H1 (cell line): Measurements from ENCODE around the gene PRPF31. TPM values are rescaled to one million over a fixed set of nuclear protein-coding genes. Genes with fewer than 3 reads are reported as not detected.

Experiments
- CTCF ChIA-PET: fragments of 300-600 bp; sonication (Branson Sonifier 250); formaldehyde crosslinking; loops from one replicate; lab custom pipeline; 2021; ENCODE audit not compliant: partially characterized antibody; lab: Charles Lee
- POLR2A ChIA-PET: fragments of 300-600 bp; sonication (Branson Sonifier 250); formaldehyde crosslinking; loops from one replicate; lab custom pipeline; 2021; ENCODE audit warnings: inconsistent platforms; ENCODE audit not compliant: partially characterized antibody; lab: Charles Lee
- DNase-seq, 2 experiments: peaks; one replicate each; pipeline versions ENCODE4 v3.0.0 to v3.0.0-alpha.2; 2010 to 2022; ENCODE audit warnings: low spot score in 2 of 2, low read depth in 1 of 2, mixed read lengths in 1 of 2
- FAIRE-seq: peaks from 2 replicates; lab custom pipeline; 2011; peaks lifted over from hg19 to GRCh38; lab: Jason Lieb, UNC
- H2AFZ ChIP-seq: 2 replicates; pipeline ENCODE4 v1.8.1; 2012; ENCODE audit warnings: low read length, inconsistent platforms
- H2AK5ac ChIP-seq: 2 replicates; pipeline ENCODE4 v1.6.1; 2013; ENCODE audit warnings: low read depth, low read length
- H2BK120ac ChIP-seq: replicated peaks from 2 replicates; pipeline ENCODE3; 2013; ENCODE audit warnings: low read depth, low read length, inconsistent platforms
- H2BK12ac ChIP-seq: 2 replicates; pipeline ENCODE4 v1.6.1; 2013; ENCODE audit warnings: low read depth, low read length
- H2BK15ac ChIP-seq: 2 replicates; pipeline ENCODE4 v1.6.1; 2013; ENCODE audit warnings: low read length
- H2BK20ac ChIP-seq: 2 replicates; pipeline ENCODE4 v1.6.1; 2013; ENCODE audit warnings: low read length
- H2BK5ac ChIP-seq: 2 replicates; pipeline ENCODE4 v1.6.1; 2013; ENCODE audit warnings: low read depth, low read length
- H3K14ac ChIP-seq: 2 replicates; pipeline ENCODE4 v1.6.1; 2013; ENCODE audit warnings: inconsistent platforms; ENCODE audit not compliant: insufficient read length
- H3K18ac ChIP-seq: 2 replicates; pipeline ENCODE4 v1.6.1; 2013; ENCODE audit warnings: low read length; ENCODE audit errors: extremely low read depth
- H3K23ac ChIP-seq: 2 replicates; pipeline ENCODE4 v1.6.1; 2013; ENCODE audit warnings: inconsistent platforms; ENCODE audit not compliant: insufficient read length
- H3K23me2 ChIP-seq: 2 replicates; pipeline ENCODE4 v1.6.1; 2013; ENCODE audit warnings: low read depth, low read length
- H3K27ac ChIP-seq: 2 replicates; pipeline ENCODE4 v1.6.1; 2011; ENCODE audit warnings: low read depth, low read length, inconsistent platforms
- H3K27me3 ChIP-seq, 4 experiments: replicated peaks in 1 of 4; 1 replicate in 1 of 4; 2 replicates in 3 of 4; pipeline versions ENCODE4 v1.6.1 to v1.8.1; 2011 to 2013; ENCODE audit warnings: low read length in 3 of 4, mild to moderate bottlenecking in 3 of 4, inconsistent platforms in 2 of 4, mixed read lengths in 2 of 4, moderate library complexity in 1 of 4; ENCODE audit not compliant: control insufficient read depth in 3 of 4, insufficient read depth in 3 of 4; ENCODE audit errors: extremely low read depth in 1 of 4
- H3K36me3 ChIP-seq, 4 experiments: 2 replicates each; pipeline versions ENCODE4 v1.6.1 to v1.8.1; 2011 to 2013; ENCODE audit warnings: mild to moderate bottlenecking in 4 of 4, low read length in 3 of 4, moderate library complexity in 2 of 4, control low read depth in 1 of 4, inconsistent platforms in 1 of 4; ENCODE audit not compliant: insufficient read depth in 4 of 4, control insufficient read depth in 2 of 4
- H3K4ac ChIP-seq: replicated peaks from 2 replicates; pipeline ENCODE3; 2013; ENCODE audit warnings: low read length, low read depth, mixed read lengths, inconsistent platforms; ENCODE audit not compliant: insufficient read length
- H3K4me1 ChIP-seq, 4 experiments: replicated peaks in 1 of 4; 1 replicate in 1 of 4; 2 replicates in 3 of 4; pipeline versions ENCODE4 v1.6.1 to v1.8.1; 2011 to 2013; ENCODE audit warnings: low read length in 3 of 4, inconsistent platforms in 2 of 4, mixed read lengths in 1 of 4; ENCODE audit not compliant: insufficient read depth in 4 of 4, control insufficient read depth in 3 of 4
- H3K4me2 ChIP-seq, 2 experiments: 2 replicates each; pipeline versions ENCODE4 v1.6.1 to v1.8.1; 2011 to 2013; ENCODE audit warnings: low read depth in 2 of 2, low read length in 2 of 2, control low read depth in 1 of 2, inconsistent platforms in 1 of 2, mild to moderate bottlenecking in 1 of 2; ENCODE audit not compliant: insufficient read depth in 1 of 2
- H3K4me3 ChIP-seq, 4 experiments: fragments of 200-600, 300-600 bp in 1 of 4; sonication (generic), shearing (Covaris generic), sonication (Bioruptor Twin) in 1 of 4; 2 replicates each; pipeline versions ENCODE4 v1.5.1 to v1.8.1; 2011 to 2016; ENCODE audit warnings: low read length in 4 of 4, low read depth in 3 of 4, control low read depth in 2 of 4, inconsistent platforms in 2 of 4, mild to moderate bottlenecking in 2 of 4, mixed read lengths in 1 of 4, moderate library complexity in 1 of 4; ENCODE audit not compliant: insufficient read depth in 2 of 4; ENCODE audit errors: extremely low read depth in 1 of 4
- H3K56ac ChIP-seq: replicated peaks from 2 replicates; pipeline ENCODE3; 2013; ENCODE audit warnings: low read depth, mild to moderate bottlenecking, mixed read lengths, low read length, inconsistent platforms; ENCODE audit not compliant: insufficient read length
- H3K79me1 ChIP-seq: 2 replicates; pipeline ENCODE4 v1.6.1; 2013; ENCODE audit warnings: low read depth, low read length, control low read depth
- H3K79me2 ChIP-seq, 2 experiments: 2 replicates each; pipeline versions ENCODE4 v1.6.1 to v1.8.1; 2012 to 2013; ENCODE audit warnings: low read length in 2 of 2, mild to moderate bottlenecking in 2 of 2, inconsistent platforms in 1 of 2; ENCODE audit not compliant: insufficient read depth in 2 of 2, control insufficient read depth in 1 of 2
- H3K9ac ChIP-seq, 4 experiments: replicated peaks in 1 of 4; 1 replicate in 1 of 4; 2 replicates in 3 of 4; pipeline versions ENCODE4 v1.6.1 to v1.8.1; 2011 to 2013; ENCODE audit warnings: low read depth in 3 of 4, low read length in 3 of 4, control low read depth in 2 of 4, mild to moderate bottlenecking in 2 of 4, moderate library complexity in 2 of 4, inconsistent platforms in 1 of 4; ENCODE audit errors: extremely low read depth in 1 of 4
- H3K9me3 ChIP-seq, 2 experiments: 2 replicates each; pipeline versions ENCODE4 v1.6.1 to v1.8.1; 2012 to 2013; ENCODE audit warnings: mild to moderate bottlenecking in 2 of 2, moderate library complexity in 2 of 2, control low read depth in 1 of 2, inconsistent platforms in 1 of 2, low read depth in 1 of 2, low read length in 1 of 2, mixed read lengths in 1 of 2; ENCODE audit not compliant: insufficient read depth in 2 of 2
- H4K20me1 ChIP-seq, 2 experiments: replicated peaks in 1 of 2; 2 replicates each; pipeline versions ENCODE3 to v1.8.1; 2011 to 2013; ENCODE audit warnings: inconsistent platforms in 2 of 2, low read length in 2 of 2, mild to moderate bottlenecking in 1 of 2; ENCODE audit not compliant: insufficient read depth in 2 of 2, control insufficient read depth in 1 of 2
- H4K5ac ChIP-seq: 2 replicates; pipeline ENCODE4 v1.6.1; 2013; ENCODE audit warnings: low read length, low read depth, mixed read lengths, inconsistent platforms; ENCODE audit not compliant: insufficient read length
- H4K8ac ChIP-seq: 2 replicates; pipeline ENCODE4 v1.8.0; 2013; ENCODE audit warnings: mild to moderate bottlenecking, moderate library complexity, low read length, inconsistent platforms; ENCODE audit not compliant: insufficient read depth; ENCODE audit errors: extremely low read depth
- H4K91ac ChIP-seq: replicated peaks from 2 replicates; pipeline ENCODE3; 2013; ENCODE audit warnings: low read length, mixed read lengths, inconsistent platforms; ENCODE audit not compliant: insufficient read length
- ASH2L ChIP-seq: fragments of 200-600, 300-600 bp; sonication (generic); IDR thresholded peaks from one replicate; pipeline ENCODE4 v1.7.1; 2017; ENCODE audit warnings: low read length
- JUN ChIP-seq: IDR thresholded peaks from 2 replicates; pipeline ENCODE4 v1.6.1; 2011; ENCODE audit warnings: low read depth, mild to moderate bottlenecking, improper control_type of control experiment, low read length
- POLR2A ChIP-seq, 2 experiments: IDR thresholded peaks; 1 replicate in 1 of 2; 2 replicates in 1 of 2; pipeline ENCODE4 v1.6.1; 2011; ENCODE audit warnings: low read depth in 2 of 2, low read length in 2 of 2, mild to moderate bottlenecking in 2 of 2; ENCODE audit errors: control extremely low read depth in 1 of 2
- SAP30 ChIP-seq: fragments of 300-600 bp; sonication (generic); IDR thresholded peaks from 2 replicates; pipeline ENCODE4 v1.7.1; 2012; ENCODE audit warnings: low read length, moderate library complexity, mild to moderate bottlenecking, inconsistent platforms; ENCODE audit not compliant: insufficient read depth, insufficient replicate concordance
- WGBS, 2 experiments: shearing (Covaris generic) in 1 of 2; methylation state at CpG; one replicate each; pipeline versions ENCODE4 v1.1.6 to v1.1.7; 2013 to 2015; ENCODE audit warnings: low lambda C conversion rate in 2 of 2, mixed read lengths in 2 of 2, inconsistent platforms in 1 of 2, low coverage in 1 of 2, missing lambda C conversion rate in 1 of 2; ENCODE audit not compliant: insufficient replicate concordance in 2 of 2, insufficient coverage in 1 of 2, insufficient read length in 1 of 2; ENCODE audit errors: extremely low coverage in 1 of 2, missing lambda C conversion rate in 1 of 2; 5-methylcytosine and 5-hydroxymethylcytosine counted together
- polyA plus RNA-seq, 7 experiments: library from polyadenylated mRNA; depleted of rRNA in 3 of 7; stranded (reverse) in 5 of 7; unstranded in 2 of 7; fragments of >200 nt in 5 of 7; fragments of 200-250 nt in 2 of 7; gene quantifications; 1 replicate in 5 of 7; 2 replicates in 1 of 7; 4 replicates in 1 of 7; pipeline versions ENCODE4 v1.2.1 to v1.2.3, GENCODE V29; 2011 to 2013; ENCODE audit warnings: missing spikeins in 2 of 7, mixed read lengths in 2 of 7
- total RNA-seq: library from RNA; stranded (reverse); fragmentation: NEBNext Ultra II Directional; extraction: Animal tissue kit (Norgen Biotek cat#: 25700); gene quantifications from 2 replicates; pipeline ENCODE4 v1.2.1, GENCODE V29; 2021
- TF ChIP-seq, protein P1 (sequence below), 3 experiments: IDR thresholded peaks; 1 replicate in 2 of 3; 2 replicates in 1 of 3; pipeline versions ENCODE4 v1.5.1 to v1.6.1; 2011; ENCODE audit warnings: low read length in 3 of 3, mild to moderate bottlenecking in 3 of 3, inconsistent platforms in 2 of 3, low read depth in 1 of 3, moderate library complexity in 1 of 3; ENCODE audit not compliant: insufficient read depth in 1 of 3; ENCODE audit errors: control extremely low read depth in 1 of 3

PRPF31 gene
- total and polyA plus RNA-seq, 2 of the 8 experiments (the other 6 are each of a cell fraction or from before 2014, with no cell fraction given) = 51.1 to 97.4 TPM

DNA sequence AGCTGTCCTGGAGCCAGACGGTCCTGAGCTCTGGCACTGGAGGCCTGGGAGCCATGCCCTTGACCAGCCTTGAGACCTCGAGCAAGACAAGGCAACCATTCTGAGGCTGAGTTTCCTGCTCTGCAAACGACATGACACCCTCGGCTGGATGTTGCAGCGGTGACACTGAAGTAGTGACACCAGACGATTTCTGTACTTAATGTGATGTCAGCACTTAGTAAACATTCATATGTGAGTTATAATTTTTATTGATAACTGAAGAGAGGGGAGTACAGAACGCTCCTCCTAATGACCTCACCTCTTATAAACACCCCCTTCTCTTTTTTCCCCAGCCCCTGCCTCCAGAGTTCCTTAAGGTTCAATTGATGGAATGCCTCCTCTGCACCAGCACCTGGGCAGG, 7.1 kb upstream of the PRPF31 start:
- no peak overlapping the region for H3K14ac ChIP-seq
- H3K36me3 ChIP-seq = peaks cover 18 to 54% (median 47%) of the 10 kb centered on the region in 4 experiments
- H3K4me3 ChIP-seq = no peak overlapping the region
- no peak overlapping the region for H2BK12ac ChIP-seq
- no peak overlapping the region for H3K4ac ChIP-seq
- peaks cover 0 to 6% of the 10 kb centered on the region in 2 experiments; a peak in 2 of 4 replicates for H3K79me2 ChIP-seq
- no peak overlapping the region for H2AFZ ChIP-seq
- H2BK15ac ChIP-seq = no peak overlapping the region
- no peak overlapping the region for H4K5ac ChIP-seq
- H2BK5ac ChIP-seq = no peak overlapping the region
- TF ChIP-seq POLR2A (IDR thresholded peaks at IDR 0.05; ENCODE audit: control extremely low read depth in 1 of 2, low read depth in 2 of 2, low read length in 2 of 2) (peak in 1 of 2 experiments; percentile 28; a peak in 1 of 3 replicates), ASH2L (no peak), SAP30 (no peak), JUN (no peak)
- TF ChIP-seq, protein P1, sequence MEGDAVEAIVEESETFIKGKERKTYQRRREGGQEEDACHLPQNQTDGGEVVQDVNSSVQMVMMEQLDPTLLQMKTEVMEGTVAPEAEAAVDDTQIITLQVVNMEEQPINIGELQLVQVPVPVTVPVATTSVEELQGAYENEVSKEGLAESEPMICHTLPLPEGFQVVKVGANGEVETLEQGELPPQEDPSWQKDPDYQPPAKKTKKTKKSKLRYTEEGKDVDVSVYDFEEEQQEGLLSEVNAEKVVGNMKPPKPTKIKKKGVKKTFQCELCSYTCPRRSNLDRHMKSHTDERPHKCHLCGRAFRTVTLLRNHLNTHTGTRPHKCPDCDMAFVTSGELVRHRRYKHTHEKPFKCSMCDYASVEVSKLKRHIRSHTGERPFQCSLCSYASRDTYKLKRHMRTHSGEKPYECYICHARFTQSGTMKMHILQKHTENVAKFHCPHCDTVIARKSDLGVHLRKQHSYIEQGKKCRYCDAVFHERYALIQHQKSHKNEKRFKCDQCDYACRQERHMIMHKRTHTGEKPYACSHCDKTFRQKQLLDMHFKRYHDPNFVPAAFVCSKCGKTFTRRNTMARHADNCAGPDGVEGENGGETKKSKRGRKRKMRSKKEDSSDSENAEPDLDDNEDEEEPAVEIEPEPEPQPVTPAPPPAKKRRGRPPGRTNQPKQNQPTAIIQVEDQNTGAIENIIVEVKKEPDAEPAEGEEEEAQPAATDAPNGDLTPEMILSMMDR (IDR thresholded peaks at IDR 0.05; ENCODE audit: control extremely low read depth in 1 of 3, insufficient read depth in 1 of 3, low read depth in 1 of 3, low read length in 3 of 3) = no peak
- no peak overlapping the region for H3K4me2 ChIP-seq
- H3K18ac ChIP-seq = no peak overlapping the region
- no peak for DNase-seq
- H3K9ac ChIP-seq = no peak overlapping the region
- H3K23me2 ChIP-seq = no peaks in the 10 kb centered on the region
- H4K8ac ChIP-seq = no peak overlapping the region
- no peak overlapping the region for H2BK120ac ChIP-seq
- FAIRE-seq = no peak
- WGBS, 2 experiments = 85% methylated on average over 7 of the region's 7 CpGs; no CpG with 5 or more reads in 1 of the 2 experiments
- H3K79me1 ChIP-seq = no peaks in the 10 kb centered on the region; the same call in 1 of the 2 replicates
- no peak overlapping the region for H3K23ac ChIP-seq
- peaks cover 3 to 16% of the 10 kb centered on the region in 2 experiments for H4K20me1 ChIP-seq
- H4K91ac ChIP-seq = no peak overlapping the region
- CTCF ChIA-PET = no interaction called here
- H3K4me1 ChIP-seq = 0 out of 7 replicates have a peak, but pooled peaks cover 0 to under 1% (median 0%) of the 10 kb centered on the region in 4 experiments
- no peak overlapping the region for H3K56ac ChIP-seq
- POLR2A ChIA-PET = interaction anchor here (0.6 to 9.2 kb wide), 8 partner anchors 8 to 50 kb away, joined by 3 to 116 read pairs (median 4); partner anchors contain the start of genes CNOT3, LENG1, PRPF31 and TFPT
- H3K27ac ChIP-seq = no peak overlapping the region
- no peaks in the 10 kb centered on the region for H3K27me3 ChIP-seq
- H2AK5ac ChIP-seq = no peak overlapping the region
- no peaks in the 10 kb centered on the region for H3K9me3 ChIP-seq
- no peak overlapping the region for H2BK20ac ChIP-seq
